H1 (cell line): ENCODE results near the gene WASF3. TPM values are rescaled to one million over a fixed set of nuclear protein-coding genes. Genes with fewer than 3 reads are reported as not detected.
A peak's percentile ranks its signal among the peaks of the same experiment; 100 is the strongest.

Experiments
- CBX5 ChIP-seq: fragments of 300-800, 300-1000 bp; sonication (generic); IDR thresholded peaks from 2 replicates; pipeline ENCODE4 v1.7.1; 2016; ENCODE audit warnings: antibody characterized with exemption, low read length, low read depth
- CTBP2 ChIP-seq: IDR thresholded peaks from 2 replicates; pipeline ENCODE4 v1.7.0; 2011; ENCODE audit warnings: borderline replicate concordance, mild to moderate bottlenecking, moderate library complexity, mixed read lengths, low read length; ENCODE audit not compliant: insufficient read depth, insufficient read length
- EP300 ChIP-seq, 2 experiments: IDR thresholded peaks; 1 replicate in 1 of 2; 2 replicates in 1 of 2; pipeline ENCODE4 v1.6.1; 2011 to 2012; ENCODE audit warnings: low read depth in 2 of 2, low read length in 2 of 2, mild to moderate bottlenecking in 2 of 2, borderline replicate concordance in 1 of 2, inconsistent platforms in 1 of 2, moderate library complexity in 1 of 2
- KDM4A ChIP-seq: IDR thresholded peaks from one replicate; pipeline ENCODE4 v1.7.1; 2012; ENCODE audit warnings: low read depth, mild to moderate bottlenecking, moderate library complexity, low read length, inconsistent platforms; ENCODE audit not compliant: severe bottlenecking
- NANOG ChIP-seq: IDR thresholded peaks from 2 replicates; pipeline ENCODE4 v1.6.1; 2011; ENCODE audit warnings: low read length, low read depth, mild to moderate bottlenecking, inconsistent platforms; ENCODE audit not compliant: insufficient read depth, poor library complexity, severe bottlenecking
- NRF1 ChIP-seq: IDR thresholded peaks from 2 replicates; pipeline ENCODE4 v1.6.1; 2011; ENCODE audit warnings: mild to moderate bottlenecking, low read depth, low read length, improper control_type of control experiment
- SP2 ChIP-seq: IDR thresholded peaks from 2 replicates; pipeline ENCODE4 v1.6.1; 2012; ENCODE audit warnings: mild to moderate bottlenecking, low read length, inconsistent platforms
- TAF1 ChIP-seq: IDR thresholded peaks from 2 replicates; pipeline ENCODE4 v1.6.1; 2011; ENCODE audit warnings: mild to moderate bottlenecking, low read depth, low read length
- TBP ChIP-seq: IDR thresholded peaks from 2 replicates; pipeline ENCODE4 v1.6.1; 2011; ENCODE audit warnings: low read depth, low read length, improper control_type of control experiment
- YY1 ChIP-seq: IDR thresholded peaks from 2 replicates; pipeline ENCODE4 v1.6.1; 2011; ENCODE audit warnings: low read depth, mild to moderate bottlenecking, low read length
- polyA plus RNA-seq, 7 experiments: library from polyadenylated mRNA; depleted of rRNA in 3 of 7; stranded (reverse) in 5 of 7; unstranded in 2 of 7; fragments of >200 nt in 5 of 7; fragments of 200-250 nt in 2 of 7; gene quantifications; 1 replicate in 5 of 7; 2 replicates in 1 of 7; 4 replicates in 1 of 7; pipeline versions ENCODE4 v1.2.1 to v1.2.3, GENCODE V29; 2011 to 2013; ENCODE audit warnings: missing spikeins in 2 of 7, mixed read lengths in 2 of 7
- total RNA-seq: library from RNA; stranded (reverse); fragmentation: NEBNext Ultra II Directional; extraction: Animal tissue kit (Norgen Biotek cat#: 25700); gene quantifications from 2 replicates; pipeline ENCODE4 v1.2.1, GENCODE V29; 2021
- TF ChIP-seq, protein P1 (sequence below): fragments of 300-600 bp; sonication (generic); IDR thresholded peaks from 2 replicates; pipeline ENCODE4 v1.7.1; 2012; ENCODE audit warnings: low read length, moderate library complexity, mild to moderate bottlenecking, inconsistent platforms; ENCODE audit not compliant: insufficient replicate concordance

The WASF3 gene
- total and polyA plus RNA-seq, 2 of the 8 experiments (the other 6 are each of a cell fraction or from before 2014, with no cell fraction given), result 18.7 to 39.8 TPM

DNA sequence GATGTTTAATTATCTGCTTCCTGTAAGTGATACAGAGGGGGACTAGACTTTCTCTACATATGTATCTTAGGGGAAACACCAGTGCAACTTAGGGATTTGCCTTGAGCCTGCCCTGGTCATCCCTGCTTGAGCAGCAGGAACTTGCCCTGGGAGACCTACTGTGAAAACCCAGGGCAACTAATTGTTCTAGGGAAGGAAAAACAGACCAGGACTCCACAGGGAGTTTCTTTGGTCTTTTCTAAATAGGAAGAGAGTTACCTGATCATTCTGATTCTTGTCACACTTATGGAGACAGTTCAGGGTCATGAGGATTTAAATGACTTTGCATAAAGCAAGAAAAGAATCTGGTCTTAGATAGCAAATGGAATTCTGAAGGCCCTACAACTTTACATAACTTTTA is 89.1 kb downstream of the WASF3 start (continued):
- TF ChIP-seq, protein P1, sequence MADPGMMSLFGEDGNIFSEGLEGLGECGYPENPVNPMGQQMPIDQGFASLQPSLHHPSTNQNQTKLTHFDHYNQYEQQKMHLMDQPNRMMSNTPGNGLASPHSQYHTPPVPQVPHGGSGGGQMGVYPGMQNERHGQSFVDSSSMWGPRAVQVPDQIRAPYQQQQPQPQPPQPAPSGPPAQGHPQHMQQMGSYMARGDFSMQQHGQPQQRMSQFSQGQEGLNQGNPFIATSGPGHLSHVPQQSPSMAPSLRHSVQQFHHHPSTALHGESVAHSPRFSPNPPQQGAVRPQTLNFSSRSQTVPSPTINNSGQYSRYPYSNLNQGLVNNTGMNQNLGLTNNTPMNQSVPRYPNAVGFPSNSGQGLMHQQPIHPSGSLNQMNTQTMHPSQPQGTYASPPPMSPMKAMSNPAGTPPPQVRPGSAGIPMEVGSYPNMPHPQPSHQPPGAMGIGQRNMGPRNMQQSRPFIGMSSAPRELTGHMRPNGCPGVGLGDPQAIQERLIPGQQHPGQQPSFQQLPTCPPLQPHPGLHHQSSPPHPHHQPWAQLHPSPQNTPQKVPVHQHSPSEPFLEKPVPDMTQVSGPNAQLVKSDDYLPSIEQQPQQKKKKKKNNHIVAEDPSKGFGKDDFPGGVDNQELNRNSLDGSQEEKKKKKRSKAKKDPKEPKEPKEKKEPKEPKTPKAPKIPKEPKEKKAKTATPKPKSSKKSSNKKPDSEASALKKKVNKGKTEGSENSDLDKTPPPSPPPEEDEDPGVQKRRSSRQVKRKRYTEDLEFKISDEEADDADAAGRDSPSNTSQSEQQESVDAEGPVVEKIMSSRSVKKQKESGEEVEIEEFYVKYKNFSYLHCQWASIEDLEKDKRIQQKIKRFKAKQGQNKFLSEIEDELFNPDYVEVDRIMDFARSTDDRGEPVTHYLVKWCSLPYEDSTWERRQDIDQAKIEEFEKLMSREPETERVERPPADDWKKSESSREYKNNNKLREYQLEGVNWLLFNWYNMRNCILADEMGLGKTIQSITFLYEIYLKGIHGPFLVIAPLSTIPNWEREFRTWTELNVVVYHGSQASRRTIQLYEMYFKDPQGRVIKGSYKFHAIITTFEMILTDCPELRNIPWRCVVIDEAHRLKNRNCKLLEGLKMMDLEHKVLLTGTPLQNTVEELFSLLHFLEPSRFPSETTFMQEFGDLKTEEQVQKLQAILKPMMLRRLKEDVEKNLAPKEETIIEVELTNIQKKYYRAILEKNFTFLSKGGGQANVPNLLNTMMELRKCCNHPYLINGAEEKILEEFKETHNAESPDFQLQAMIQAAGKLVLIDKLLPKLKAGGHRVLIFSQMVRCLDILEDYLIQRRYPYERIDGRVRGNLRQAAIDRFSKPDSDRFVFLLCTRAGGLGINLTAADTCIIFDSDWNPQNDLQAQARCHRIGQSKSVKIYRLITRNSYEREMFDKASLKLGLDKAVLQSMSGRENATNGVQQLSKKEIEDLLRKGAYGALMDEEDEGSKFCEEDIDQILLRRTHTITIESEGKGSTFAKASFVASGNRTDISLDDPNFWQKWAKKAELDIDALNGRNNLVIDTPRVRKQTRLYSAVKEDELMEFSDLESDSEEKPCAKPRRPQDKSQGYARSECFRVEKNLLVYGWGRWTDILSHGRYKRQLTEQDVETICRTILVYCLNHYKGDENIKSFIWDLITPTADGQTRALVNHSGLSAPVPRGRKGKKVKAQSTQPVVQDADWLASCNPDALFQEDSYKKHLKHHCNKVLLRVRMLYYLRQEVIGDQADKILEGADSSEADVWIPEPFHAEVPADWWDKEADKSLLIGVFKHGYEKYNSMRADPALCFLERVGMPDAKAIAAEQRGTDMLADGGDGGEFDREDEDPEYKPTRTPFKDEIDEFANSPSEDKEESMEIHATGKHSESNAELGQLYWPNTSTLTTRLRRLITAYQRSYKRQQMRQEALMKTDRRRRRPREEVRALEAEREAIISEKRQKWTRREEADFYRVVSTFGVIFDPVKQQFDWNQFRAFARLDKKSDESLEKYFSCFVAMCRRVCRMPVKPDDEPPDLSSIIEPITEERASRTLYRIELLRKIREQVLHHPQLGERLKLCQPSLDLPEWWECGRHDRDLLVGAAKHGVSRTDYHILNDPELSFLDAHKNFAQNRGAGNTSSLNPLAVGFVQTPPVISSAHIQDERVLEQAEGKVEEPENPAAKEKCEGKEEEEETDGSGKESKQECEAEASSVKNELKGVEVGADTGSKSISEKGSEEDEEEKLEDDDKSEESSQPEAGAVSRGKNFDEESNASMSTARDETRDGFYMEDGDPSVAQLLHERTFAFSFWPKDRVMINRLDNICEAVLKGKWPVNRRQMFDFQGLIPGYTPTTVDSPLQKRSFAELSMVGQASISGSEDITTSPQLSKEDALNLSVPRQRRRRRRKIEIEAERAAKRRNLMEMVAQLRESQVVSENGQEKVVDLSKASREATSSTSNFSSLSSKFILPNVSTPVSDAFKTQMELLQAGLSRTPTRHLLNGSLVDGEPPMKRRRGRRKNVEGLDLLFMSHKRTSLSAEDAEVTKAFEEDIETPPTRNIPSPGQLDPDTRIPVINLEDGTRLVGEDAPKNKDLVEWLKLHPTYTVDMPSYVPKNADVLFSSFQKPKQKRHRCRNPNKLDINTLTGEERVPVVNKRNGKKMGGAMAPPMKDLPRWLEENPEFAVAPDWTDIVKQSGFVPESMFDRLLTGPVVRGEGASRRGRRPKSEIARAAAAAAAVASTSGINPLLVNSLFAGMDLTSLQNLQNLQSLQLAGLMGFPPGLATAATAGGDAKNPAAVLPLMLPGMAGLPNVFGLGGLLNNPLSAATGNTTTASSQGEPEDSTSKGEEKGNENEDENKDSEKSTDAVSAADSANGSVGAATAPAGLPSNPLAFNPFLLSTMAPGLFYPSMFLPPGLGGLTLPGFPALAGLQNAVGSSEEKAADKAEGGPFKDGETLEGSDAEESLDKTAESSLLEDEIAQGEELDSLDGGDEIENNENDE, result peak; percentile 73
- TF ChIP-seq SP2 (no peak), NANOG (peak; percentile 58), KDM4A (no peak), CTBP2 (no peak), TBP (no peak), EP300 (IDR thresholded peaks at IDR 0.05; ENCODE audit: borderline replicate concordance in 1 of 2, low read depth in 2 of 2, low read length in 2 of 2) (no peak), TAF1 (no peak), YY1 (no peak), CBX5 (no peak), NRF1 (no peak)
- TF ChIP-seq, all 59 proteins: peak for 3
